HepG2 (cell line): ENCODE results near the gene PARP1. TPM values are rescaled to one million over a fixed set of nuclear protein-coding genes. Genes with fewer than 3 reads are reported as not detected.

Experiments
- ATAC-seq: fragments of 200-7000 bp; cut with Tn5 transposase; 3 replicates; pipeline ENCODE4 v1.9.1; 2020; ENCODE audit warnings: mild to moderate bottlenecking, moderate library complexity
- BruUV-seq: library from RNA; stranded (reverse); fragments of 400-500 nt; replicated peaks from 2 replicates; lab custom pipeline; 2021; lab: Mats Ljungman, UMichigan
- CTCF ChIA-PET: fragments of 300-600 bp; formaldehyde crosslinking; extraction: SDS; loops from one replicate; lab custom pipeline; 2021; ENCODE audit warnings: low total read pairs, inconsistent platforms, low intra/inter-chr PET ratio; lab: Yijun Ruan, JAX
- POLR2A ChIA-PET: fragments of 350-600 bp; sonication (Branson Sonifier 250); formaldehyde crosslinking; loops from one replicate; lab custom pipeline; 2020; ENCODE audit warnings: antibody characterized with exemption, inconsistent platforms; lab: Yijun Ruan, JAX
- DNase-seq: peaks from one replicate; pipeline ENCODE4 v3.0.0-alpha.2; 2015; ENCODE audit warnings: low spot score
- FAIRE-seq: peaks from 3 replicates; lab custom pipeline; 2011; peaks lifted over from hg19 to GRCh38; lab: Jason Lieb, UNC
- H2AFZ ChIP-seq: one replicate; pipeline ENCODE4 v1.6.1; 2011; ENCODE audit warnings: low read length, inconsistent platforms
- H3K27ac ChIP-seq: fragments of 300-600 bp; 3 replicates; pipeline ENCODE4 v1.8.0; 2011; ENCODE audit warnings: mixed run types, mild to moderate bottlenecking, mixed read lengths, low read length, inconsistent platforms; ENCODE audit not compliant: insufficient read depth; ENCODE audit errors: extremely low read length
- H3K27me3 ChIP-seq, 2 experiments: fragments of 200-600 bp in 1 of 2; 2 replicates in 1 of 2; 3 replicates in 1 of 2; pipeline versions ENCODE4 v1.6.0 to v1.8.0; 2011; ENCODE audit warnings: low read length in 2 of 2, mild to moderate bottlenecking in 2 of 2, moderate library complexity in 2 of 2, inconsistent platforms in 1 of 2; ENCODE audit not compliant: insufficient read depth in 2 of 2, control insufficient read depth in 1 of 2
- H3K36me3 ChIP-seq, 2 experiments: fragments of 200-600 bp in 1 of 2; replicated peaks in 1 of 2; 2 replicates in 1 of 2; 3 replicates in 1 of 2; pipeline versions ENCODE4 v1.5.1 to v1.8.0; 2011; ENCODE audit warnings: low read length in 2 of 2, inconsistent platforms in 1 of 2; ENCODE audit not compliant: insufficient read depth in 2 of 2, control insufficient read depth in 1 of 2
- H3K4me1 ChIP-seq: 2 replicates; pipeline ENCODE4 v1.5.1; 2012; ENCODE audit warnings: low read length, inconsistent platforms; ENCODE audit not compliant: insufficient read depth
- H3K4me2 ChIP-seq: 2 replicates; pipeline ENCODE4 v1.6.0; 2011; ENCODE audit warnings: low read depth, low read length, inconsistent platforms
- H3K4me3 ChIP-seq, 3 experiments: fragments of 200-600 bp in 1 of 3; sonication (generic), shearing (Covaris generic) in 1 of 3; replicated peaks in 1 of 3; 2 replicates each; pipeline ENCODE4 v1.5.1; 2011 to 2016; ENCODE audit warnings: low read length in 3 of 3, inconsistent platforms in 2 of 3, low read depth in 2 of 3, mild to moderate bottlenecking in 2 of 3, control low read depth in 1 of 3, mixed read lengths in 1 of 3; ENCODE audit not compliant: insufficient read depth in 1 of 3
- H3K79me2 ChIP-seq: one replicate; pipeline ENCODE4 v1.6.1; 2011; ENCODE audit warnings: low read length, inconsistent platforms; ENCODE audit not compliant: insufficient read depth
- H3K9ac ChIP-seq: 2 replicates; pipeline ENCODE4 v1.6.0; 2011; ENCODE audit warnings: mild to moderate bottlenecking, low read depth, low read length, inconsistent platforms; ENCODE audit not compliant: insufficient read depth
- H3K9me3 ChIP-seq: 2 replicates; pipeline ENCODE4 v1.5.1; 2012; ENCODE audit warnings: mild to moderate bottlenecking, low read length
- H4K20me1 ChIP-seq: 2 replicates; pipeline ENCODE4 v1.6.0; 2011; ENCODE audit warnings: inconsistent platforms, mild to moderate bottlenecking, low read length, moderate library complexity; ENCODE audit not compliant: insufficient read depth
- DNMT1 ChIP-seq: sonication (generic); formaldehyde crosslinking; IDR thresholded peaks from 2 replicates; pipeline ENCODE4 v1.5.1; 2020; ENCODE audit warnings: mild to moderate bottlenecking, missing genetic modification reagents
- KDM1A ChIP-seq: IDR thresholded peaks from 2 replicates; pipeline ENCODE4 v1.6.1; 2016; ENCODE audit warnings: missing compliant biosample characterization
- MATR3 ChIP-seq: sonication (generic); formaldehyde crosslinking; IDR thresholded peaks from 2 replicates; pipeline ENCODE4 v1.4.0; 2020; ENCODE audit warnings: missing genetic modification reagents
- MBD4 ChIP-seq: IDR thresholded peaks from 2 replicates; pipeline ENCODE4 v1.6.1; 2012; ENCODE audit warnings: low read length, inconsistent platforms, borderline replicate concordance
- NFRKB ChIP-seq: fragments of 450-650 bp; IDR thresholded peaks from 2 replicates; pipeline ENCODE4 v1.6.1; 2017
- U2AF1 ChIP-seq: fragments of 200-400 bp; formaldehyde crosslinking; optimal IDR thresholded peaks from 2 replicates; pipeline ENCODE3; 2017; ENCODE audit warnings: mild to moderate bottlenecking, low read depth, low read length
- ZNF7 ChIP-seq: IDR thresholded peaks from 2 replicates; pipeline ENCODE4 v1.6.1; 2016; ENCODE audit warnings: missing biosample characterization, missing genetic modification reagents
- WGBS: methylation state at CpG from one replicate; pipeline ENCODE4 v1.1.6; 2017; ENCODE audit warnings: low lambda C conversion rate; 5-methylcytosine and 5-hydroxymethylcytosine counted together
- in situ Hi-C: cut with HindIII; loops from 2 replicates; pipeline ENCODE4 v1.10.0; 2017; ENCODE audit warnings: low pct_unique_long_range_greater_than_20kb; ENCODE audit not compliant: extremely low pct_ligation_motif_present
- intact Hi-C: fragments of 100-400 bp; cut with micrococcal nuclease; formaldehyde crosslinking; loops from one replicate; pipeline ENCODE4 v1.10.0; 2022; ENCODE audit not compliant: unreplicated experiment
- polyA plus RNA-seq, 8 experiments: library from polyadenylated mRNA; depleted of rRNA in 3 of 8; stranded (reverse) in 7 of 8; unstranded in 1 of 8; fragments of >200 nt; fragmentation: Illumina TruSeq in 4 of 8; extraction: Trizol in 4 of 8; gene quantifications; 2 replicates each; pipeline versions ENCODE4 v1.2.1 to v1.2.3, GENCODE V29; 2011 to 2016; ENCODE audit warnings: low read depth in 4 of 8, missing spikeins in 1 of 8, mixed read lengths in 1 of 8; ENCODE audit not compliant: insufficient read depth in 1 of 8
- total RNA-seq, 5 experiments: library from RNA; depleted of rRNA; stranded (reverse); fragments of >200 nt; fragmentation: Illumina TruSeq; extraction: Trizol; gene quantifications; 2 replicates each; pipeline ENCODE4 v1.2.3, GENCODE V29; 2016; ENCODE audit warnings: low read depth in 1 of 5

The PARP1 gene
- total and polyA plus RNA-seq, 2 of the 13 experiments (the other 11 are each of a cell fraction or from before 2014, with no cell fraction given): 50.1 to 85.2 TPM

DNA sequence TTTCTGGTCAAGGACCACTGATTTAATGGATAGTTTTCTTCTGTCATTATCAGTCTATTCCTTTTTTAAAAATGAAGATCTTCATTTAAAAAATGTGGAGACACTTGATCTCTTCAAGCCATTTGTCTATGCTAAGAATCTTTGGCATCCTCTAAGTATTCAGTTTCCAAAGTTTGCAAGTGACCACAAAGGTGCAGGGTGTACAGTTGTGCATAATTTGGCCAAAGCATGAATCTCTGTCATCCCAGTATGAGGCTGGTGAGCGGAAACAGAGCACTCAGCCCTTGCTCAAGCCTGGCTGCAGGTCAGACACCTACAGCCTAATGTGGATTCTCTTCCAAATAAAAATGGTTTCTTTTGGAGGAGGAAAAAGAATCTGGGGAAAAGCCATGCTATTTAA is 19.8 kb downstream of the PARP1 start:
- in situ Hi-C loops (no loop called here), intact Hi-C loops (no loop called here)
- H3K9ac ChIP-seq: no peak overlapping the region
- H3K4me2 ChIP-seq: no peak overlapping the region
- no peaks in the 10 kb centered on the region for H3K4me1 ChIP-seq
- DNase-seq: no peak
- no peak overlapping the region for H3K27ac ChIP-seq
- no peak overlapping the region for H3K4me3 ChIP-seq
- H3K36me3 ChIP-seq: peaks cover 34 to 92% of the 10 kb centered on the region in 2 experiments
- CTCF ChIA-PET: no interaction called here
- H3K79me2 ChIP-seq: no peaks in the 10 kb centered on the region
- no peaks in the 10 kb centered on the region for H4K20me1 ChIP-seq
- 100% methylated on average over 1 of the region's 1 CpG for WGBS
- no peak for TF ChIP-seq NFRKB
- no peak for TF ChIP-seq MATR3 (CRISPR knock-in tag)
- ATAC-seq: no peak
- no peaks in the 10 kb centered on the region for H3K9me3 ChIP-seq
- POLR2A ChIA-PET: no interaction called here
- no peak overlapping the region for H2AFZ ChIP-seq
- BruUV-seq: no TSS peak
- no peaks in the 10 kb centered on the region for H3K27me3 ChIP-seq
- FAIRE-seq: no peak

DNA sequence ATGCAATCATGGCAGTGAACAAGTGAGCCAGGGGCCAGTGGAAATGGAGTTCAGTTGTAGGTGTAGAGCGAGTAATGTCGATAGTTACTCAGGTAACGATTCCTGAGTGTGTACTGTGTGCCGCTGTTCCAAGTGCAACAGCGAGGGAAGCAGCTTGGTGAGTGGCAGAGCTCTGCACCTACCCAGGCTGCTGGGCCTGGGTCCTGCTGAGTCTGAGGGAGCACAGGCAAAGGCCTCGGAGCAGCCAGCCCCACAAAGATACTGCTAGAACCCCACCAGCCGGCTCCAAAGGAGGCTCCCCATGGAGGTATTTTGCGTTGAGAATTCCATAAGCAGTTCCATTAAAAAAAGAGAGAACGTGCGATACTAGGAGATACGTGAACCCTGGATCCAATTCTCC is 23.2 kb downstream of the PARP1 start:
- Histone ChIP-seq H3K4me2 (no peak overlapping the region), H2AFZ (no peak overlapping the region), H3K27me3 (no peaks in the 10 kb centered on the region), H3K9ac (no peak overlapping the region), H3K36me3 (peaks cover 37 to 94% of the 10 kb centered on the region in 2 experiments), H3K4me3 (no peak overlapping the region), H3K79me2 (no peaks in the 10 kb centered on the region), H3K9me3 (no peaks in the 10 kb centered on the region), H3K4me1 (no peaks in the 10 kb centered on the region), H4K20me1 (no peaks in the 10 kb centered on the region), H3K27ac (no peak overlapping the region)
- DNase-seq (no peak), ATAC-seq (no peak), FAIRE-seq (no peak)
- in situ Hi-C loops (no loop called here), intact Hi-C loops (no loop called here)
- 92% methylated on average over 11 of the region's 11 CpGs for WGBS
- CTCF ChIA-PET: no interaction called here
- TF ChIP-seq MBD4 (no peak), KDM1A (no peak), DNMT1 (CRISPR knock-in tag) (no peak), U2AF1 (no peak), ZNF7 (CRISPR knock-in tag) (no peak)
- no TSS peak for BruUV-seq
- POLR2A ChIA-PET: no interaction called here
